HG03457 (cell line): ENCODE data around the gene UTY.
A peak's percentile ranks its signal among the peaks of the same experiment; 100 is the strongest.

Experiments used
- ATAC-seq: cut with Tn5 transposase; IDR thresholded peaks from one replicate; pipeline ENCODE4 v1.9.1; 2021; ENCODE audit warnings: moderate number of reproducible peaks; ENCODE audit not compliant: unreplicated experiment

UTY gene

DNA sequence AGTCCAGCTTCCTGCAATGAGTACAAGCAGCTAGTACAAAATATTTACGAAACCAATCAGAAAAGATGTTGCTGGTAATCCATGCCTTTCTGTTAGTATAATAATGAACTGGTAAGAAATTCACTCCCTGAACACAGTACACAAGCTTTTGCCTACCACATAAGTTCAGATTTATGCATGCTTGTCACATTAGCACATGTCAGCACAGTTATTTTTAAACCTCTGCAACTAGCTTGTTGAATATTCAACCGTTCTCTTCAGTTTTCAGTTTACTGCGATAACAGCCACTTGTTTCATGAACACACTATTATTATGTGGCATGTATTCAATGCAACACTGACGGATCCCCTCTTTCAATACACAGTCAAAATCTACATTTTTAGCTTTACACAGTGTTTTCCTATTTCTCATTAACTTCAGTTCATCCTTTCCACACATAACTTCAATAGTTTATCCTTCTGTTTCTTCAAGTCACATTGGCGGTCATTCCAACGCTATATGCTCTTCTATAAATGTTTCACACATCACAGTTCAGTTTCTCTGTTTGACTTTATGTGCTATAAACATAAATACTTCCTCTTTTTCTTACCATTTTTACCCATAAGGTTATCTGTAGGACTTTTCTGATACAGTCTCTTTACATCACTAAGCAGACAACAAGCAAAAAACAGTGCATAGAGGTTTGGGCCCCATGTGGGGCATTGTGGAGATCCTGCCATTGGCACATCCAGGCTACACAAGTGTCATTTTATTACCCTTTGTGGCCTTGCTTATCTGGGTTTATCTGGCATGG, 62.8 kb downstream of the UTY start:
- ATAC-seq: peak; percentile 57

DNA sequence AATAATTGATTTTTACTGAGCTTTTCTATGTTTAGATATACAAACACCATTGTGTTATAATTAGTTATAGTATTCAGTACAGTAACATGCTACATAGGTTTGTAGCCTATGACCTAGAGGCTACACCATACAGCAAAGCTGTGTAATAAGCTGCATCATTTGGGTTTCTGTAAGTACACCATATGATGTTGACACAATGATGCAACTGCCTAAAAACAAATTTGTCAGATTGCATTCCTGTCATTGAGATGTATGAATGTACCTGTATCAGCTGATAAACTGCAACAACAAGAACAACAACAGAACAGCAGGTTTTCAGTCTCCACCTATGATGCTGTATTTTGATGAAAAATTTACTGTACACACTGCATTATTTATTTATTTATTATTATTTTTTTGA, 64.3 kb downstream of the UTY start:
- no peak for ATAC-seq

DNA sequence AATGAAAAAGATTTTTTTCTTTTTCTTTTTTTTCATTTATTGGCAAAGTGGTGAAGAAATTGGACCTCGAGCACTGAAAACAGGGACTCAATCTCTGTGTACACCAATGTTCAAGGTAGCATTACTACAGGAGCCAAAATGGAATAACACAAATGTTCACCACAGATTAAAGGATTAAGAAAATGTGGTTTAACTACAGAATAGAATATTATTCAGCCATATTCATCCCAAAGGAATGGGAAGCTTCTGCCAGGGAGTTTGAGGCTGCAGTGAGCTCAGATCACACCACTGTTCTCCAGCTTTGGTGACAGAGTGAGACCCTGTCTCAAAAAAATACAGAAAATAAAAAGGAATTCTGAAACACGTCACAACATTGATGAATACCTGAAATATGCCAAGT, 81.0 kb downstream of the UTY start:
- no peak for ATAC-seq

DNA sequence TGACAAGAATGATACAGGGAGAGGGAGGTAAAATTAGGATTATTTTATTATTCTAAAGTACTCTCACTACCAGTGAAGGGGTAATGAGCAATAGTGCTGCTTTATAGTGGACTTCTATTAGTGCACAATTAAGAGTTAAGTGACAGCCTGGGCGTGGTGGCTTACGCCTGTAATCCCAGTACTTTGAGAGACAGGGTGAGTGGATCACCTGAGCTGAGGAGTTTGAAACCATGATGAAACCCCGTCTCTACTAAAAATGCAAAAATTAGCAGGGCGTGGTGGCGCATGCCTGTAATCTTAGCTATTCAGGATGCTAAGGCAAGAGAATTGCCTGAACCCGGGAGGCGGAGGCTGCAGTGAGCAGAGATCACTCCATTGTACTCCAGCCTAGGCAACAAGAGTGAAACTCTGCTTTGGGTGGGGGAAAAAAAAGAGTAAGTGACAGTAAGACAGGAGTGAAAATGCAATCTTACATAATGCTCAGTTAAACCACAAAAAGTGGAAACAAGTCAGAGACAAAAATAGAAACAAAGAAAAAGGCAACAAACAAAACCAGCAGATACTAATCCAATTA, 98.6 kb downstream of the UTY start:
- no peak for ATAC-seq

DNA sequence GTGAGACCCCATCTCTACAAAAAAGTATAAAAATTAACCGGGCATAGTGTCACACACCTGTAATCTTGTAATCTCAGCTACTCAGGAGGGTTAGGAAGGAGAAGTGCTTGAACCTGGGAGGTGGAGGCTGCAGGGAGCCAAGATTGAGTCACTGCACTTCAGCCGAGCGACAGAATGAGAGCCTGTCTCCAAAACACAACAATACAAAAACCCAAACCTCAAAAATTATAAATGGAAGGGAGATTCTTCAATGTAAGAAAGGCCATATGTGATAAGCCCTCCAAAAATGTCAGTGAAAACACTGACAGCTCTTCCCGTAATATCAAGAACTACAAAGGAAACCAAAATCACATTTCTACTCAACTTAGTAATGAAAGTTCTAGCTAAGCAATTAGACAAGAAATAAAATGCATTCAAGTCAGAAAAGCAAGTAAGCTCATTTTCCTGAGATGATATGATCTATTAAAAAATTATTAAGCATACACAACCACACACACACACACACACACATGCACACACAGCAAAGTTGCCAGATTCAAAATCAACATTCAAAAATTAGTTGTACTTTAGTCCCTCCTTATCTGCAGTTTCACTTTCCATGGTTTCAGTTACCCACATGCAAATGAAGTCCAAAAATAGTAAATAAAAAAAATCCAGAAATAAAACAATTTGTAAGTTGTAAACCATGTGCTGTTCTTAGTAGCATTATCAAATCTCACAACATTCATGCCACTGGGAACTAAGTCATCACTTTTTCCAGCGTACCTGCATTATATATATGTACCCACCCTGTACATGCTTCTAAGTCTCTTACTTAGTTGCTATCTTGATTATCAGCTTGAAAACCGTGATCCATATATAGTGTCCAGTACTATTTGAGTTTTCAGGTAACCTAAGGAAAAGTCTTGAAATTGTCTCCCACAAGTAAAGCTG, 108.7 kb downstream of the UTY start:
- no peak for ATAC-seq

DNA sequence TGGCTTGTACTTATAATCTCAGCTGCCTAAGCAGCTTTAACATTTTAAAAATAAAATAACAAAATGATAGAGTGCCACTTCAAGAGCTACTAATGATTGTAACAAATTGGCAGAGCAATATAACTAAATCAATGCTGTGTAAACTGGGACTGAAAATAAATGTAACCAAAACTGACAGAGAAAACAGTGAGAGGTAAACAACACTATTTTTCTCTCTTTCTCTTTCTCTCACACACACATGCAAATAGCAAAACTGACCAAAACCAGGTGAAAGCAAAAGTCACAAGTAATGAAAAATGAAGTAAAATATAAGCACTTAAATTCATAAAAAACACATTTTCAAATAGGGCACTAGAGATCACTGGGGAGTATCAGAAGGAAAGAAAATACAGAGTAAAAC, 109.6 kb downstream of the UTY start:
- no peak for ATAC-seq

DNA sequence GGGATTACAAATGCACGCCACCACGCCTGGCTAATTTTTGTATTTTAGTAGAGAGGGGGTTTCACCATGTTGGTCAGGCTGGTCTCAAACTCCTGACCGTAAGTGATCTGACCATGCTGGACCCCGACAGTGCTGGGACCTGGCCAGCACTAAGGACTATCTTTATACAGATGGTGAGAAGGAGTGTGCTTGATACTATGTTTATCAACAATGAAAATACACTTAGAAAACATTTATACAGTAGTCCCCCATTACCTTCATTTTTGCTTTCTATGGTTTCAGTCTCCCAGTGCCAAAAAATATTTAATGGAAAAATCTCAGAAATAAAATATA, 111.4 kb downstream of the UTY start:
- ATAC-seq: no peak

DNA sequence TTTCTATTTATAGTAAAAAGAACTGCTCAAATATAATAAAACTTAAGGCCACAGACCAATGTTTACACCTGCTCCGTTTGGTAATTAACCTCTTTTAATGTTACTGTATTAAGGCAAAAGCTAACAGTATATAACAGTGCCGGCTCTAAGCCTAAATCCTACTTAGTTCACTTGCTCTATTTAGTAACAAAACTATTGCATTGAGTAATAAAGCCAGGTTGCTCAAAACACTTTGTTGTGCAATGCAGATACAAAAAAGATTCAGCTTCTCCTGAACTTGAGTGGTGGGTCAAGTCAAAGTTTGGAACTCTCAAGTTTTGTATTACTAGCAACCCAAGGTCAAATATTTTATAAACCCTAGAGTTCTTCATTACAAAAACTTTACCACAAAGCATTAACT, 116.2 kb downstream of the UTY start:
- ATAC-seq: no peak

DNA sequence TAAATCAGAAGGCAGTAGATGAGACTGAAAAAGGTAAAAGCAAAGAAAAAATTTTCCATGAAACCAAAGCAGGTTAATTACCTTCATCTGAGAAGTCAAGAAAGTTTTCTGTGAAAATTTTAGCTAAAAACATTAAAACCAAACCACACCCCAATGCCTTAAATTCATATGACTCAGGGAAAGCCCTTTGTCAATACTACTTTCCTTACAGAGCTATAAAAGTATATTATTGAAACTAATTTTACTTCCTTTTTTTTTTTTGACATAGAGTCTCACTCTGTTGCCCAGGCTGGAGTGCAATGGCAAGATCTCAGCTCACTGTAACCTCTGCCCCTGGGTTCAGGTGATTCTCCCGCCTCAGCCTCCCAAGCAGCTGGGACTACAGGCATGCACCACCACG, 117.2 kb downstream of the UTY start:
- ATAC-seq: no peak

DNA sequence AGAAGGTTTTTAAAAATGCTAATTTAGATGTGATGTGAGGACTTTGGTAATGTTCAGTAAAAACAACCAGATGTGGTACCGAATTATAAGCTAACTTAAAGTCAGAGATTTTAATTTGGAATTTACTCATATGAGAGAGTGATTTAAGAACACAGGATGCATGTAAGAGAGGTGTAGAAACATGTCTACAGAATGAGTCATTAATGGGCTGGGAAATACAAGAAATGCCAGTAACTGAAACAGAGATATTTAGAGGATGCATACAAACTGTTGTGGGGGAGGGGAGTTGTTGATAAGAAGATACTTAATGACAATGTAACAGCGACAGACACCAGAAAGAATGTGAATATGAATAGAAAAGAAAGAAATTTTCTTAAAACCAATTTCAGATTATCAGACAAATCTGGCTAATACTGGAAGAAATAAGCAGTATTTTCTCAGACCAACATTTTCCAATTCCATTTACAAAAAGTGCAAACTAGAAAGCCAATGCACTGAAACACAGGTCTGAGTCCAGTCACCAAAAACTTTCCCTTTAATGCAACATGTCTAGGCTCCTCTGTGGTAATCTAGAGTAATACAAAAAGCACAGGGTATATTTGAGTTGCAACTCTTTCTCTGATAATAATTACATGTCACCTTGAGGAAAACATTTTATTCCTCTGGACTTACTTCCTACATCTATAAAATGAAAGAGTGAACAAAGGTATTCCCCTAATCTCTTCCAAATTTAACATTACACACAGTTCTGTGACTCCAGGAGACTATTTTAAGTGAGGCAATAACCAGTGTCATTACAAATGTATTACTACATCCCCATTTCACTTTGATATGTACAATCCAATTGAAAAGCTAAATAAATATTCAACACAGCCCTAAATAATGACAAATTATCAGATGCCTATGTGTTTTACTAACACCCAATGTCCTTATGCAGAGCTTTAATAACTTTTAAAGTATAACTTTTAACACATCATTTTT, 117.9 kb downstream of the UTY start:
- no peak for ATAC-seq

DNA sequence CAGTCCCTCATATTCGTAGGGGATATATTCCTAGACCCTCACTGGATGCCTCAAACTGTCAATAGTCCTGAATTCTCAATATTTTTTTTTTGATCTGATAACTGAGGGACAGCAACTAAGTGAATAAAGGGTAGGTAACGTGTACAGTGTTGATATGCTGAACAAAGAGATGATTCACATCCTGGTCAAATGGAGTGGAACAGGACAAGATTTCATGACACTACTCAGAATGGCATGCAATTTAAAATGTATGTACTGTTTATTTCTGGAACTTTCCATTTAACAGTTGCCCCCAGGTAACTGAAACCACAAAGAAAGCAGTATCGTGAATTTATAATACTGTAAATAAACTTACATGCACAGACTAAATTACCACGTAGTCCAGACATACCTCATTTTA, 128.4 kb downstream of the UTY start:
- no peak for ATAC-seq

DNA sequence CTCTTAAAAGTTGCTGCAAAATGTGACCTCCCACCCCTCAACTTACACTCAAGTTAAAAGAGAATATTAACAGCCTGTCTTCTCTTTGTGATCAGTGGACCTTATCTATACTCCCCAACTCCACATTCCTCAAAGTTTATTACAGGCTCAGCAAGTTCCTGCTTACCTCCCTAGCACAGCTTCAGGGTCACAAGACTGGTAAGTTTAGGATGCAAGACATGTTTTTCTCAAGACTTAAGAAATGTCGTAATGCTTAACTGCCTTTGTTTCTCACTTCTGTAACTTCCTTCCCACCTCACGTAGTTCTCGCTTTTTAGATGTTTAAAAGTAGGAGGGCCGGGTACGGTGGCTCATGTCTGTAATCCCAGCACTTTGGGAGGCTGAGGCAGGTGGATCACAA, 132.7 kb downstream of the UTY start:
- ATAC-seq: no peak

DNA sequence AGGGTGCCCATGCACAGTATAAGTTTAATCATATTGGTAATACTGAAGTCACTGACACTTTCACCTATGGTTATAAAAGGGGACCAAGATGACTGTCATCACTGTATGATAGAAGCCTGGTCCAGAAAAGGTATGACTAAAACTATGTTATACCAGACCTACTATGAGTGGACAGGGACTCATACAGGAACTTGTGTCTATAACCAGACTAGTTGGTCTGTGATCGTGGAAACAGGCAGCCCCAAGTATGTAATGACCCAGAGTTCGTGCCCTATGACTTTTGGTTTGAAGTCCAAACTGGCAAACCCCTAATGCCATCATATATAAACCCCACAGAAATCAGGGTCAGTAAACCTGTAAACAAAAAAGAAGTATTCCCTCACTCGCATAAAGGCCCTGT, 134.3 kb downstream of the UTY start:
- no peak for ATAC-seq

DNA sequence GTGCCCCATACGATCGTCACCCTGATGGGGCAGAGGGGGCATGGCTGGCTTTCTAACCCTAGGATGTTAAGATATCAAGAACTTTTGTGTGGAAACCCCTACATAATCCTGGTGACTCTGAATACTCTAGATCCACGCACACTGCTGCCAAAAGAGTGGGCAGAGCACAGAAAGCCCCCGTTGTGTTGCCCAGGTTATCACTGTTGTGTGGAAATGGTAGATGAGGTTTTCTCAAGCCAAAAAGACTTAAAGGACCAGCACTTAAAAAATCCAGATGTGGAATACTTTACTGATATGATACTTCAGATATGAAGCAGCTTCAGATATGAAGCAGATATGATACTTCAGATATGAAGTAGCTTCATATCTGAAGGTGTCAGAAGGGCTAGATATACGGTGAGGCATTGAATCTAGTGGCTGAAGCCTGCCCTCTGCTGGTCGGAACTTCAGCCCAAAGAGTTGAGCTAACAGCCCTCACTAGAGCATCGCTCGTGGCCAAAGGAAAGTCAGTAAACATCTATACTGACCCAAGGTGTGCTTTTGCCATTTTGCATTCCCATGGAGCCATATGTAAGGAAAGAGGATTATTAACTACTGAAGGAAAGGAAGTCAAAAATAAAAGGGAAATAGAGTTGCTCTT, 136.4 kb downstream of the UTY start:
- no peak for ATAC-seq

DNA sequence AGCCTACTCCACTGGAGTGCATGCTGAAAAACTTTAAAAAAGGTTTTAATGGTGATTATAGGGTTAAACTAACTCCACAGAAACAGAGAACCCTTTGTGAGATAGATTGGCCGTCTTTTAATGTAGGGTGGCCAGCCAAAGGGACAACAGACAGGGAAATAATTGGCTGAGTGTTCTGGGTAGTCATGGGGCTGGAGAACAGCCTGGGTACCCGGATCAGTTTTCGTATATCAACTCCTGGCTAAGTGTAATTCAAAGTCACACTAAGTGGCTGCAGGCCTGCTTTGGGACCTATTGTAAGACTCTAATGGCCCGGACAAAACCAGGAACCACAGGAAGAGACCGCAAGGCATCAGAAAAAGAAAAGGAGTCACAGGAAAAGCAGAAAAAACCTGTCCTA, 139.9 kb downstream of the UTY start:
- no peak for ATAC-seq

DNA sequence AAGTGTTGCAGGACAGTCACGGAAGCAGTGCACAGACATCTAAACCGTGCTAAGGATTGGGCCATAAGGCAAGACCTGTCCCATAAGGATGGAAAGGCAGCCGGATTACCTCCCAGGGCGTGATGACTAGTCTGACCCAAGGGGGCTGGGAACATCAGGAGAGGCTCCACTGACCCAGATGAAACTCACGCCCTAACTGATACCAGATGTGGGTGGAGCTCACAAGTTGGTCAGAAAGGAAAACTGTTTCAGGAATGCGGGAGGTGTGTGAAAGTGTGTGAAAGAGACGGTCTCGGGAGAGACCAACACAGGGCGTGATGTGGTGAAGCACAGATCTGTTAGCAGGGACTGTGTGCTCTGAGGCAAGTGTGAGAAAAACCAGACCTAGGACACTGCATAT, 140.5 kb downstream of the UTY start:
- ATAC-seq: no peak

DNA sequence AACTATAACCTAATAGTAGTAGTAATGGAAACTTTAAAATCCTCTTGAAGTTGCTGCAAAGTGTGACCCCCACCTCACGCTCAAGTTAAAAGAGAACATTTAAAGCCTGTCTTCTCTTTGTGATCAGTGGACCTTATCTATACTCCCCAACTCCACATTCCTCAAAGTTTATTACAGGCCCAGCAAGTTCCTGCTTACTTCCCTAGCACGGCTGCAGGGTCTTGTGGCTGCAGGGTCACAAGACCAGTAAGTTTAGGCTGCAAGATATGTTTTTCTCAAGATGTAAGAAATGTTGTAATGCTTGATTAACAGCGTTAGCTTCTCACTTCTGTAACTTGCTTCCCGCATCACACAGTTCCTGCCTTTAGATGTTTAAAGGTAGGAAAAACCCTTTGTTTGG, 141.1 kb downstream of the UTY start:
- ATAC-seq: no peak

DNA sequence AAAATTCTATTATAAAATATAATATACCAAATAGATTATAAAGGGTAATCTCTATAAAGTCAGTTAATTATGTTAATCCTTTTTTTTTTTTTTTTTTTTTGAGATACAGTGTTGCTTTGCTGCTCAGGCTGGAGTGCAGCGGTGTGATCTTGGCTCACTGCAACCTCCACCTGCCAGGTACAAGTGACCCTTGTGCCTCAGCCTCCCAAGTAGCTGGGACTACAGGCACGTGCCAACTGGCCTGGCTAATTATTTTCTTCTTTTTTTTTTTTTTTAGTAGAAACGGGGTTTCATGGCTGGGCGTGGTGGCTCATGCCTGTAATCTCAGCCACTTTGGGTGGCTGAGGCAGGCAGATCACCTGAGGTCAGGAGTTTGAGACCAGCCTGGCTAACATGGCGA, 141.9 kb downstream of the UTY start:
- no peak for ATAC-seq

DNA sequence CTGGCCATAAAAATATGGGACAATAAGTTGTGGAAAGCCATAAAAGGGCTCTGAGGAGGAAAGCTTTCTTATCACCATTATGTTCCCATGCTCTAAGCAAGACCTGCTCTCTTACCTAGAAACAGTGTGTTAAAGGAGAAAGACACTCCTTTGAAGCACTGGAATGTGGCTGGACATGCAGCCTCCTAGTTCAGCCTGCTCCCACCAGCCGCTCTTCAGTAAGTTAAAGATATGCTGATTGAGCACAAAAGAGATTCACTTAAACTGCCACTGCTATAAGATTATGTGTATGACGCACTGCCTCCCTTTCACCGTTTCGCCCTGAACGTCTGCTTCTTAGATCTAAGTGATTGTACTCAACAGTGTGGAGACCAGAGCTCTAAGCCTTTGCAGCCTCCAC, 146.0 kb downstream of the UTY start:
- ATAC-seq: no peak

DNA sequence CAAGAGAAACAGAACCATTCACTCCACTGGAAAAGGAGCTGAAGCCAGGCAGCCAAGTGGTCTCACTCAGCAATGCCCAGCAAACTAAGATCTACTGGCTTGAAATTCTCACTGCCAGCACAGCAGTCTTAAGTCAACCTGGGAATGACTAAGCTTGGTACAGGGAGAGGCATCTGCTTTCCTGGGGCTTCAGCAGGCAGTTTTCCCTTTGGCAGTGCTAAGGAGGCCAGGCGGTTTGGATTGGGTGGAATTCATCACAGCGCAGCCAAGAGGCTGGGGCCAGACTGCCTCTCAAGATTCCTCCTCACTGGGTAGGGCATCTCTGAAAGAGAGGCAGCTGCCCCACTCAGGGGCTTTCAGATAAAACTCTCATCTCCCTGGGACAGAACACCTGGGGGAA, 149.2 kb downstream of the UTY start:
- ATAC-seq: no peak
